SK-N-SH treated with all-trans-retinoic acid at 6 μM for 48 hours (cell line): ENCODE results near the gene SLX4IP.

Experiments
- ATAC-seq: fragments of 200-7000 bp; cut with Tn5 transposase; 3 replicates; pipeline ENCODE4 v1.9.1; 2020; ENCODE audit warnings: mild to moderate bottlenecking, moderate library complexity
- ARNTL ChIP-seq: fragments of 450-650 bp; formaldehyde crosslinking; IDR thresholded peaks from 2 replicates; pipeline ENCODE4 v1.5.0; 2020; ENCODE audit warnings: low read depth, mild to moderate bottlenecking, moderate library complexity, borderline replicate concordance
- BACH2 ChIP-seq: fragments of 250-450 bp; sonication (Bioruptor Pico); IDR thresholded peaks from 2 replicates; pipeline ENCODE4 v1.9.0; 2021; ENCODE audit warnings: mild to moderate bottlenecking, borderline replicate concordance
- CSDC2 ChIP-seq: fragments of 250-450 bp; sonication (Bioruptor Pico); IDR thresholded peaks from 2 replicates; pipeline ENCODE4 v1.5.0; 2020; ENCODE audit warnings: mild to moderate bottlenecking, moderate library complexity
- ISL1 ChIP-seq: fragments of 250-450 bp; sonication (Bioruptor Pico); IDR thresholded peaks from 2 replicates; pipeline ENCODE4 v2.1.2; 2022; ENCODE audit warnings: mild to moderate bottlenecking, moderate library complexity
- OSR1 ChIP-seq: fragments of 250-450 bp; sonication (Bioruptor Pico); IDR thresholded peaks from 2 replicates; pipeline ENCODE4 v1.8.0; 2022; ENCODE audit warnings: moderate library complexity, mild to moderate bottlenecking, inconsistent platforms
- PPARA ChIP-seq: fragments of 250-450 bp; sonication (Bioruptor Pico); IDR thresholded peaks from 2 replicates; pipeline ENCODE4 v1.5.0; 2020; ENCODE audit warnings: mild to moderate bottlenecking, borderline replicate concordance
- RARB ChIP-seq: fragments of 250-450 bp; sonication (Bioruptor Pico); IDR thresholded peaks from 2 replicates; pipeline ENCODE4 v1.8.0; 2021; ENCODE audit warnings: mild to moderate bottlenecking, moderate library complexity
- SNAI2 ChIP-seq: fragments of 250-450 bp; sonication (Bioruptor Pico); IDR thresholded peaks from 2 replicates; pipeline ENCODE4 v1.5.0; 2020; ENCODE audit warnings: mild to moderate bottlenecking, moderate library complexity
- TSHZ2 ChIP-seq: fragments of 250-450 bp; sonication (Bioruptor Pico); IDR thresholded peaks from 2 replicates; pipeline ENCODE4 v1.5.0; 2020; ENCODE audit warnings: mild to moderate bottlenecking, moderate library complexity
- ZC3H10 ChIP-seq: fragments of 250-450 bp; sonication (Bioruptor Pico); IDR thresholded peaks from 2 replicates; pipeline ENCODE4 v1.5.1; 2021; ENCODE audit warnings: mild to moderate bottlenecking, moderate library complexity
- ZFP3 ChIP-seq: fragments of 250-450 bp; sonication (Bioruptor Pico); IDR thresholded peaks from 2 replicates; pipeline ENCODE4 v1.5.0; 2020; ENCODE audit warnings: mild to moderate bottlenecking, moderate library complexity
- ZFP30 ChIP-seq: fragments of 450-650 bp; formaldehyde crosslinking; IDR thresholded peaks from 2 replicates; pipeline ENCODE4 v1.5.0; 2022; ENCODE audit warnings: mild to moderate bottlenecking, moderate library complexity
- ZNF565 ChIP-seq: fragments of 450-650 bp; formaldehyde crosslinking; conservative IDR thresholded peaks from 2 replicates; pipeline ENCODE4 v1.5.0; 2020; ENCODE audit warnings: low read depth, mild to moderate bottlenecking, moderate library complexity
- ZNF8 ChIP-seq: fragments of 450-650 bp; formaldehyde crosslinking; IDR thresholded peaks from 2 replicates; pipeline ENCODE4 v1.5.0; 2020; ENCODE audit warnings: mild to moderate bottlenecking, moderate library complexity
- TF ChIP-seq, protein P1 (sequence below): fragments of 250-450 bp; sonication (Bioruptor Pico); IDR thresholded peaks from 2 replicates; pipeline ENCODE4 v1.8.0; 2020; ENCODE audit warnings: mild to moderate bottlenecking, moderate library complexity, borderline replicate concordance
- TF ChIP-seq, protein P2 (sequence below): fragments of 250-450 bp; sonication (Bioruptor Pico); IDR thresholded peaks from 2 replicates; pipeline ENCODE4 v1.5.1; 2020; ENCODE audit warnings: low read depth, mild to moderate bottlenecking, moderate library complexity
- TF ChIP-seq, protein P3 (sequence below): fragments of 250-450 bp; sonication (Bioruptor Pico); IDR thresholded peaks from 2 replicates; pipeline ENCODE4 v1.8.0; 2021; ENCODE audit warnings: low read depth, mild to moderate bottlenecking, moderate library complexity, borderline replicate concordance

SLX4IP gene

GRCh38 chr20:10560686-10561085 lies 125.6 kb downstream of the SLX4IP start (continued):
- no peak for TF ChIP-seq PPARA
- TF ChIP-seq RARB (CRISPR knock-in tag), result no peak
- TF ChIP-seq, protein P1, sequence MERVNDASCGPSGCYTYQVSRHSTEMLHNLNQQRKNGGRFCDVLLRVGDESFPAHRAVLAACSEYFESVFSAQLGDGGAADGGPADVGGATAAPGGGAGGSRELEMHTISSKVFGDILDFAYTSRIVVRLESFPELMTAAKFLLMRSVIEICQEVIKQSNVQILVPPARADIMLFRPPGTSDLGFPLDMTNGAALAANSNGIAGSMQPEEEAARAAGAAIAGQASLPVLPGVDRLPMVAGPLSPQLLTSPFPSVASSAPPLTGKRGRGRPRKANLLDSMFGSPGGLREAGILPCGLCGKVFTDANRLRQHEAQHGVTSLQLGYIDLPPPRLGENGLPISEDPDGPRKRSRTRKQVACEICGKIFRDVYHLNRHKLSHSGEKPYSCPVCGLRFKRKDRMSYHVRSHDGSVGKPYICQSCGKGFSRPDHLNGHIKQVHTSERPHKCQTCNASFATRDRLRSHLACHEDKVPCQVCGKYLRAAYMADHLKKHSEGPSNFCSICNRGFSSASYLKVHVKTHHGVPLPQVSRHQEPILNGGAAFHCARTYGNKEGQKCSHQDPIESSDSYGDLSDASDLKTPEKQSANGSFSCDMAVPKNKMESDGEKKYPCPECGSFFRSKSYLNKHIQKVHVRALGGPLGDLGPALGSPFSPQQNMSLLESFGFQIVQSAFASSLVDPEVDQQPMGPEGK (CRISPR knock-in tag), result no peak

- no peak for TF ChIP-seq ISL1 (CRISPR knock-in tag)
- no peak for TF ChIP-seq SNAI2 (CRISPR knock-in tag)
- TF ChIP-seq, protein P2, sequence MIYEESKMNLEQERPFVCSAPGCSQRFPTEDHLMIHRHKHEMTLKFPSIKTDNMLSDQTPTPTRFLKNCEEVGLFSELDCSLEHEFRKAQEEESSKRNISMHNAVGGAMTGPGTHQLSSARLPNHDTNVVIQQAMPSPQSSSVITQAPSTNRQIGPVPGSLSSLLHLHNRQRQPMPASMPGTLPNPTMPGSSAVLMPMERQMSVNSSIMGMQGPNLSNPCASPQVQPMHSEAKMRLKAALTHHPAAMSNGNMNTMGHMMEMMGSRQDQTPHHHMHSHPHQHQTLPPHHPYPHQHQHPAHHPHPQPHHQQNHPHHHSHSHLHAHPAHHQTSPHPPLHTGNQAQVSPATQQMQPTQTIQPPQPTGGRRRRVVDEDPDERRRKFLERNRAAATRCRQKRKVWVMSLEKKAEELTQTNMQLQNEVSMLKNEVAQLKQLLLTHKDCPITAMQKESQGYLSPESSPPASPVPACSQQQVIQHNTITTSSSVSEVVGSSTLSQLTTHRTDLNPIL (CRISPR knock-in tag), result no peak
- no peak for TF ChIP-seq ZNF565 (CRISPR knock-in tag)
- TF ChIP-seq TSHZ2 (CRISPR knock-in tag), result no peak
- no peak for TF ChIP-seq CSDC2 (CRISPR knock-in tag)
- no peak for TF ChIP-seq PPARA
- TF ChIP-seq, protein P3, sequence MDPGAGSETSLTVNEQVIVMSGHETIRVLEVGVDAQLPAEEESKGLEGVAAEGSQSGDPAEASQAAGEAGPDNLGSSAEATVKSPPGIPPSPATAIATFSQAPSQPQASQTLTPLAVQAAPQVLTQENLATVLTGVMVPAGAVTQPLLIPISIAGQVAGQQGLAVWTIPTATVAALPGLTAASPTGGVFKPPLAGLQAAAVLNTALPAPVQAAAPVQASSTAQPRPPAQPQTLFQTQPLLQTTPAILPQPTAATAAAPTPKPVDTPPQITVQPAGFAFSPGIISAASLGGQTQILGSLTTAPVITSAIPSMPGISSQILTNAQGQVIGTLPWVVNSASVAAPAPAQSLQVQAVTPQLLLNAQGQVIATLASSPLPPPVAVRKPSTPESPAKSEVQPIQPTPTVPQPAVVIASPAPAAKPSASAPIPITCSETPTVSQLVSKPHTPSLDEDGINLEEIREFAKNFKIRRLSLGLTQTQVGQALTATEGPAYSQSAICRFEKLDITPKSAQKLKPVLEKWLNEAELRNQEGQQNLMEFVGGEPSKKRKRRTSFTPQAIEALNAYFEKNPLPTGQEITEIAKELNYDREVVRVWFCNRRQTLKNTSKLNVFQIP (CRISPR knock-in tag), result no peak
- no peak for TF ChIP-seq ZC3H10 (CRISPR knock-in tag)
- TF ChIP-seq ARNTL (CRISPR knock-in tag), result no peak
Measured at GRCh38 chr20:10561302-10561701, 126.2 kb downstream of the SLX4IP start.

GRCh38 chr20:10562899-10563298 lies 127.8 kb downstream of the SLX4IP start:
- no peak for ATAC-seq
- TF ChIP-seq PPARA, result no peak
- no peak for TF ChIP-seq ZC3H10 (CRISPR knock-in tag)
- TF ChIP-seq, protein P1 (CRISPR knock-in tag), result no peak
- TF ChIP-seq RARB (CRISPR knock-in tag), result no peak
- TF ChIP-seq OSR1, result no peak
- TF ChIP-seq ISL1 (CRISPR knock-in tag), result no peak
- TF ChIP-seq ARNTL (CRISPR knock-in tag), result no peak
- TF ChIP-seq BACH2 (CRISPR knock-in tag), result no peak
- no peak for TF ChIP-seq ZNF8 (CRISPR knock-in tag)
- TF ChIP-seq ZFP3, result no peak
- TF ChIP-seq ZFP30 (CRISPR knock-in tag), result no peak
- no peak for TF ChIP-seq ZNF565 (CRISPR knock-in tag)
- TF ChIP-seq SNAI2 (CRISPR knock-in tag), result no peak
- no peak for TF ChIP-seq CSDC2 (CRISPR knock-in tag)
- TF ChIP-seq, protein P3 (CRISPR knock-in tag), result no peak

More at GRCh38 chr20:10561302-10561701, 126.2 kb downstream of the SLX4IP start:
- ATAC-seq, result no peak
